ENCODE data around the gene NLGN2. TPM values are rescaled to one million over a fixed set of nuclear protein-coding genes. Genes with fewer than 3 reads are reported as not detected.

Gene NLGN2
- total and polyA plus RNA-seq, 8 donors: 1.7 to 42.0 (median 6.7) TPM

DNA sequence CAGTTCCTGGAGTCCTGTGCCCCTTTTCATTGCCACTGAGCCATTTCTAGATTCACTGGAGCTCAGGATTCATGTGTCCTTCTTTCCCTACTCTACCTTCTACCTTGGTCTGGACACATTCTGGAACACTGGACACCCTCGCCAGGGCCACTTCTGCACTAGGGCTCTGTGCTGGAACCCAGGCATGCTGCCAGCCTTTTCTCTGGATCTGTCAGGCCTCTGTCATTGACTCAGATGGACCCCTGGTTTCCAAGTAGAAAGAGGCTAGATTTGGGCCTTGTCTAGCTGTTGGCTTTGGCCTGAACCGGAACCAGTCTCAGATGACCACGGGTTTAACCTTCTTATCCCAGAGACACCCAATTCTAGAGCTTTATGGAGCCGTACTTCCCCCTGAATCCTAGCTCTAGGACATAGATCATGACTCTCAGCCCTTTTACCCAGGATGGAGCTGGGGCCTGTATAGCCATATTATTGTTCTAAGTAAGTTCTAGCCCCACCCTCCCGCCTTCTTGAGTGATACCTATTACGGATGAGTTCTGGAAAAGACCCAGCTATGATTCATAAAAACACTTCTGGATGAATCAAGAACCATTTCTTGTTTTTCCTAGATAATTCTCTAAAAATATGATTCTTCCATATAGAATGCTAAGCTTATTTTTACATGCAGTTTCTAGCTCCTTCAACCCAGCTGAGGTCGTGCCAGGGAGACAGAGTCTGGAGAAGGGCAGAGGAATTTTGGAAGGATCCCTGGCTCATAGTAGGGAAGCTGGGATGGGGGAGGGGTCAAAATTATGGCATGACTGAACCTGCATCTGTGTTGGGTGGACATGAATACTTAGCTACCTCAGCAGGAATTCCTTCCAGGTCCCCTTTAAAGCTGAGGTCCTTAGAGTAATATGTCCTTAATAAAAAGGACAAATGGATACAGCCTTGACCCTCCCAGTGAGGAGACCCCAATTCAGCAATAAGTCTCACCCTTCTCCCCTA lies 36.1 kb downstream of the NLGN2 start:
- intact Hi-C loops (cut with DNase I; ENCODE audit: low total_unique reads): no loop called here
- WGBS, 5 donors: 78 to 90% (median 86%) methylated on average over 7 of the region's 7 CpGs
- peaks cover 11 to 94% (median 53%) of the 10 kb centered on the region in 3 donors for H3K27me3 ChIP-seq
- H3K4me3 ChIP-seq: no peak overlapping the region
- no peak overlapping the region for H3K27ac ChIP-seq
- TF ChIP-seq EP300 (IDR thresholded peaks at IDR 0.05): no peak
- TF ChIP-seq, protein P1, sequence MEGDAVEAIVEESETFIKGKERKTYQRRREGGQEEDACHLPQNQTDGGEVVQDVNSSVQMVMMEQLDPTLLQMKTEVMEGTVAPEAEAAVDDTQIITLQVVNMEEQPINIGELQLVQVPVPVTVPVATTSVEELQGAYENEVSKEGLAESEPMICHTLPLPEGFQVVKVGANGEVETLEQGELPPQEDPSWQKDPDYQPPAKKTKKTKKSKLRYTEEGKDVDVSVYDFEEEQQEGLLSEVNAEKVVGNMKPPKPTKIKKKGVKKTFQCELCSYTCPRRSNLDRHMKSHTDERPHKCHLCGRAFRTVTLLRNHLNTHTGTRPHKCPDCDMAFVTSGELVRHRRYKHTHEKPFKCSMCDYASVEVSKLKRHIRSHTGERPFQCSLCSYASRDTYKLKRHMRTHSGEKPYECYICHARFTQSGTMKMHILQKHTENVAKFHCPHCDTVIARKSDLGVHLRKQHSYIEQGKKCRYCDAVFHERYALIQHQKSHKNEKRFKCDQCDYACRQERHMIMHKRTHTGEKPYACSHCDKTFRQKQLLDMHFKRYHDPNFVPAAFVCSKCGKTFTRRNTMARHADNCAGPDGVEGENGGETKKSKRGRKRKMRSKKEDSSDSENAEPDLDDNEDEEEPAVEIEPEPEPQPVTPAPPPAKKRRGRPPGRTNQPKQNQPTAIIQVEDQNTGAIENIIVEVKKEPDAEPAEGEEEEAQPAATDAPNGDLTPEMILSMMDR (IDR thresholded peaks at IDR 0.05): no peak
- TF ChIP-seq POLR2AphosphoS5 (IDR thresholded peaks at IDR 0.05): no peak
- no peak for TF ChIP-seq POLR2A (IDR thresholded peaks at IDR 0.05)
- peaks cover 26 to 46% (median 42%) of the 10 kb centered on the region in 4 donors for H3K4me1 ChIP-seq
- DNase-seq: no peak
- no peaks in the 10 kb centered on the region for H3K36me3 ChIP-seq
- H3K9me3 ChIP-seq: no peaks in the 10 kb centered on the region

DNA sequence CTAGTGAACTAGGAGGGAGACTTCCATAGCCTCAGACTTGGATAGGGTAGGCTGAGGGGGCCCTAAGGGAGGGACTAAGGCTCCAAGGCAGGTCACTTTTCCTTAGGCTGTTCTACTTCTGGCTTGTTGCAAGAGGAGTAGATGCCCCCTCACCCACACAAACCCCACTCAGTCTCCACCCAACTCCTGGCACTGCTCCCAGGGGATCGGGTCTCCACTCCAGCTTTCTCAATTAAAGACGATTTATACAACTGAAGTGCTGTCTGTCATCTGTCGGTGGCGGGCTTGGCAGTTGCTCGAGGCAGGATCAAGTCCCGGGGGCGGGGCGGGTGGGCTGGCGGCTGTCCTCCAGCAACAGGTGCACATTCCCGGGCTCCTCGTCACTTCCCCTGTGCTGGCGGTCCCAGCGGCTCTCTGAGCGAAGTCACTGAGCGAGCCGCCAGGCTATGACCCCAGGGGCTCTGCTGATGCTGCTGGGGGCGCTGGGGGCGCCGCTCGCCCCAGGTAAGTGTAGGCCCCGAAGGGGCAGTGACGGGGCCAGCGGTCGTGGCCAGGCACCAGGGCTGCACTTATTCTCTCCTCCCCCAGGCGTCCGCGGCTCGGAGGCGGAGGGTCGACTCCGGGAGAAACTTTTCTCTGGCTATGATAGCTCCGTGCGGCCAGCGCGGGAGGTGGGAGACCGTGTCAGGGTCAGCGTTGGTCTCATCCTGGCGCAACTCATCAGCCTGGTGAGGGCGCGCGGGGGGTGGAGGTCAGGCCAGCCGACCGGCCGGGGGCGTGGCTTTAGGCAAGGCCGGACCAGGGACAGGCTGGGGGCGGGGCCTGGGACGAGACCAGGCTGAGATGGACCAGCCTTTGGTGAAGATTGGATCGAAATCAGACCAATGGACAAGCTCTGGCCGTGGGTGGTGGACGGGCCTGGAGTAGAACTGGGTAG lies 37.3 kb downstream of the NLGN2 start, which contains the start of gene CHRNB1:
Gene CHRNB1, plus strand, starts transcription at position 380 of the 937 bp plus-strand sequence. Its CDS starts 67 bp downstream, at position 447.
- Histone ChIP-seq H3K4me3 (peak within 1 kb of the TSS; percentile 23 to 48 (median 34)), H3K4me1 (peaks cover 19 to 35% (median 31%) of the 10 kb centered on the region in 4 donors), H3K27ac (no peak within 1 kb of the TSS), H3K9me3 (no peaks in the 10 kb centered on the region), H3K36me3 (no peaks in the 10 kb centered on the region), H3K27me3 (peaks cover 3 to 89% (median 44%) of the 10 kb centered on the region in 3 donors)
- whole genome bisulfite sequencing, 5 donors: 6 to 16% (median 10%) methylated on average over 30 to 51 of the region's 51 CpGs
- DNase-seq: peak; percentile 78 to 79
- TF ChIP-seq, protein P1 (IDR thresholded peaks at IDR 0.05): no peak
- TF ChIP-seq POLR2A (IDR thresholded peaks at IDR 0.05) (no peak), POLR2AphosphoS5 (IDR thresholded peaks at IDR 0.05) (no peak)
- intact Hi-C loops (cut with DNase I; ENCODE audit: low total_unique reads): no loop called here

- intact Hi-C loops (cut with DNase I; ENCODE audit: low total_unique reads): no loop called here
- DNase-seq: peak; percentile 59 to 82
These were observed 37.9 kb downstream of the NLGN2 start for GRCh38 chr17:7445619-7445968.

More at GRCh38 chr17:7445619-7445968, 37.9 kb downstream of the NLGN2 start:
- no peak overlapping the region for H3K27ac ChIP-seq
- peak overlapping the region; percentile 23 to 48 (median 34) for H3K4me3 ChIP-seq
- WGBS, 5 donors: 2 to 9% (median 6%) methylated on average over 16 of the region's 16 CpGs
- peaks cover 13 to 29% (median 24%) of the 10 kb centered on the region in 4 donors for H3K4me1 ChIP-seq
- TF ChIP-seq, protein P1 (IDR thresholded peaks at IDR 0.05): no peak
- TF ChIP-seq EP300 (IDR thresholded peaks at IDR 0.05): no peak
- no peak for TF ChIP-seq POLR2A (IDR thresholded peaks at IDR 0.05)
- no peak for TF ChIP-seq POLR2AphosphoS5 (IDR thresholded peaks at IDR 0.05)
- H3K36me3 ChIP-seq: no peaks in the 10 kb centered on the region
- H3K27me3 ChIP-seq: peaks cover 0 to 83% (median 37%) of the 10 kb centered on the region in 3 donors
- H3K9me3 ChIP-seq: no peaks in the 10 kb centered on the region
